GM12874 (cell line): ENCODE results near the gene TAS2R16.

ENCODE experiments used
- CTCF ChIP-seq: IDR thresholded peaks from 2 replicates; pipeline ENCODE4 v1.5.1; 2011; ENCODE audit warnings: low read depth, mild to moderate bottlenecking, control low read depth, low read length, moderate library complexity; ENCODE audit not compliant: insufficient read depth

The TAS2R16 gene

GRCh38 chr7:123026251-123026650, 30.8 kb upstream of the TAS2R16 start:
- TF ChIP-seq CTCF, result no peak

GRCh38 chr7:123024989-123025758, 29.7 kb upstream of the TAS2R16 start:
- no peak for TF ChIP-seq CTCF

GRCh38 chr7:123023126-123023525, 27.6 kb upstream of the TAS2R16 start:
- TF ChIP-seq CTCF, result no peak

GRCh38 chr7:123022576-123022975, 27.1 kb upstream of the TAS2R16 start:
- no peak for TF ChIP-seq CTCF

- TF ChIP-seq CTCF, result no peak
Observed at GRCh38 chr7:123012435-123012834, 16.9 kb upstream of the TAS2R16 start.

- TF ChIP-seq CTCF, result no peak
Observed at GRCh38 chr7:123011766-123012369, 16.4 kb upstream of the TAS2R16 start.

GRCh38 chr7:123004931-123005330, 9.4 kb upstream of the TAS2R16 start:
- no peak for TF ChIP-seq CTCF
